ENCODE results near the gene CRYBG2. TPM values are rescaled to one million over a fixed set of nuclear protein-coding genes. Genes with fewer than 3 reads are reported as not detected.
"Not testable (repeated sequence)": the region's sequence is repeated elsewhere in the genome, so short reads cannot be mapped to it uniquely, and the experiment has no call there.

Gene CRYBG2
- total RNA-seq, 1 experiment from 2014 or later: 21.1 TPM

- POLR2A ChIA-PET, H3K36me3 Mint-ChIP-seq, H3K27ac Mint-ChIP-seq: not testable (repeated sequence)
Observed at GRCh38 chr1:26385063-26385462, 31.1 kb upstream of the CRYBG2 start.

GRCh38 chr1:26384076-26384475 lies 30.1 kb upstream of the CRYBG2 start:
- Mint-ChIP-seq H3K9me3 (no peaks in the 10 kb centered on the region; the same call in 1 of the 2 replicates), H3K27me3 (ENCODE audit: low read depth) (no peaks in the 10 kb centered on the region), H3K4me1 (peaks cover 5% of the 10 kb centered on the region), H3K36me3 (no peaks in the 10 kb centered on the region), H3K4me3 (no peak overlapping the region), H3K27ac (no peak overlapping the region)
- no peak for ATAC-seq
- DNase-seq (ENCODE audit: low spot score): no peak
- ChIA-PET CTCF (interaction anchor here (1.0 to 1.6 kb wide), 2 partner anchors 33 to 99 kb away, joined by 3 to 7 read pairs; no protein-coding TSS in a partner anchor), POLR2A (interaction anchor here (0.7 kb wide), 2 partner anchors 26 to 1376 kb away, joined by 3 to 4 read pairs; partner anchors contain the start of gene LIN28A)
- TF ChIP-seq NFATC4 (CRISPR knock-in tag; IDR thresholded peaks at IDR 0.05) (no peak), GRHL2 (CRISPR knock-in tag; IDR thresholded peaks at IDR 0.05; ENCODE audit: insufficient replicate concordance, severe bottlenecking) (no peak), ZNF281 (CRISPR knock-in tag; IDR thresholded peaks at IDR 0.05) (no peak), ATF6 (CRISPR knock-in tag; IDR thresholded peaks at IDR 0.05) (no peak), FOXP4 (CRISPR knock-in tag; IDR thresholded peaks at IDR 0.05) (no peak), ZNF532 (CRISPR knock-in tag; IDR thresholded peaks at IDR 0.05; ENCODE audit: borderline replicate concordance) (no peak), HMGA2 (CRISPR knock-in tag; IDR thresholded peaks at IDR 0.05) (no peak), AR (CRISPR knock-in tag; IDR thresholded peaks at IDR 0.05) (no peak), MXD4 (CRISPR knock-in tag; IDR thresholded peaks at IDR 0.05; ENCODE audit: borderline replicate concordance) (no peak), RELA (CRISPR knock-in tag; IDR thresholded peaks at IDR 0.05; ENCODE audit: borderline replicate concordance) (no peak), IRF2 (CRISPR knock-in tag; IDR thresholded peaks at IDR 0.05; ENCODE audit: borderline replicate concordance, low read depth) (no peak), CTCF (IDR thresholded peaks at IDR 0.05) (no peak), CREB1 (CRISPR knock-in tag; IDR thresholded peaks at IDR 0.05) (no peak), ERG (CRISPR knock-in tag; IDR thresholded peaks at IDR 0.05) (no peak), FOXJ3 (CRISPR knock-in tag; IDR thresholded peaks at IDR 0.05; ENCODE audit: borderline replicate concordance) (no peak), NR1H2 (CRISPR knock-in tag; IDR thresholded peaks at IDR 0.05) (no peak)

More at GRCh38 chr1:26385063-26385462, 31.1 kb upstream of the CRYBG2 start:
- H3K27me3 Mint-ChIP-seq (ENCODE audit: low read depth); H3K4me3 Mint-ChIP-seq; H3K9me3 Mint-ChIP-seq; H3K4me1 Mint-ChIP-seq; ATAC-seq; DNase-seq (ENCODE audit: low spot score): not testable (repeated sequence)
- CTCF ChIA-PET: interaction anchor here (0.6 to 1.4 kb wide), 6 partner anchors 14 to 288 kb away, joined by 3 to 7 read pairs (median 3); no protein-coding TSS in a partner anchor
- TF ChIP-seq ZNF121 (CRISPR knock-in tag; IDR thresholded peaks at IDR 0.05): peak; percentile 53; the same call in 1 of the 2 replicates

Measured in WTC11 (cell line).